DMS53 (cell line): Measurements from ENCODE around the gene PPP1R3G.
"Not testable (repeated sequence)": the region's sequence is repeated elsewhere in the genome, so short reads cannot be mapped to it uniquely, and the experiment has no call there.

Experiments used
- DNase-seq: peaks from one replicate; lab custom pipeline; 2025; lab: John Stamatoyannopoulos, UW

The PPP1R3G gene

DNA sequence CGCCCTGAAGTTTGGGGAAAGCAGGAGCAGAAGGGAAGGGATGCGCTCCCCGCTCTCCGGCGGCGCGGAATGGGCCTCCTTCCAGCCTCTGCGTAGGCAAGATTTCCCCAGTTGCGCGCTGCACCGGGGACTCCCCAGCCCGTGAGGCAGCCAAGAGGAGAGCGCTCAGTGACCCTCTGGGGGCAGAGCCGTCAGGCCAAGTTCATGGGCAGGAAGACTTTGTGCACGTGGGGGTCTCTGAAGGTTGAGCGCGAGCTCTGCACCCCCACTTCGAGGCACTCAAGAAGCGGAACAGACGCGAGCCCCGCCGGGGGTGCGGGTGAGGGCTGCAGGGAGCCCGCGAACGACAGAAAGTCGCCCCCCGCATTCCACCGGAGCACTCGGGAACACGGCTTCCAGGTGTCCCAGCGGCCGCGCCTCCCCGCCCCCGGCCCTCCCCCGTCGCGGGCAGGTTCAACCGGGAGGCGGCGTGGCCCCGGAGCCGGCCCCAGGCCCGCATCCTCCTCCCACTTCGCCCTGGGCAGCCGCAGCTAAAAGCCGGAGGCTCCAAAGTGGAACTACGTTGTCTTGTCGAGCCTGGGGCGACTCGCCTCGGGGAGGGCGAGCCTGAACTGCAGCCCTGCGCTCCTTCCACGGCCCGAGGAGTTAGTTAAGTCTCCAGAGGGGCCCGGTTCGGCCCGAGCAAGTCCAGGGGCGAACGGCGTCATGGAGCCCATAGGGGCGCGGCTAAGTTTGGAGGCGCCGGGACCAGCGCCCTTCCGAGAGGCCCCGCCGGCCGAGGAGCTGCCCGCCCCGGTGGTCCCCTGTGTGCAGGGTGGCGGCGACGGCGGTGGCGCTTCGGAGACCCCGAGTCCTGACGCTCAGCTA is at the start of gene PPP1R3G:
Gene PPP1R3G, plus strand, starts transcription at position 561 of the 867 bp plus-strand sequence. Its CDS starts 145 bp downstream, at position 706.
- peak; percentile 71 for DNase-seq

DNA sequence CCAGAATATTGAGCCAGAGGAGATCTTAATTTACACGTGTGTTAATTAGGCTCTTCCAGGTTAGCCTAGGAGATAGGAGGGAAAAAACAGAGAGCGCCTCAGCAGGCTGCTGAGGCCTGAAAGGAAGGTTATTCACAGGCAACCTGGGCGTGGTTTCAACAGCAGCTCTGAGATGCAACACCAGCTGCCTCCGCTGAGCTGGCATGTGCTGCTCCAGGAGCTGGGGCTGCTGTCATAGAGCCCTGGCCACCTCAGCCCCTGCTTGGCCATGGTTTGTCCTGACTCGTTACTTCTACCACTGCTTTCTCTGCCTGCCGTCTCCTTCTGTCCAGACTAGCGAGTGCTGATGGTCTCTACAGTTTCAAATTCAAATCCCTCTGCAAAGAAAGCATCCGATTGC is 48.9 kb upstream of the PPP1R3G start:
- DNase-seq, result peak; percentile 65

DNA sequence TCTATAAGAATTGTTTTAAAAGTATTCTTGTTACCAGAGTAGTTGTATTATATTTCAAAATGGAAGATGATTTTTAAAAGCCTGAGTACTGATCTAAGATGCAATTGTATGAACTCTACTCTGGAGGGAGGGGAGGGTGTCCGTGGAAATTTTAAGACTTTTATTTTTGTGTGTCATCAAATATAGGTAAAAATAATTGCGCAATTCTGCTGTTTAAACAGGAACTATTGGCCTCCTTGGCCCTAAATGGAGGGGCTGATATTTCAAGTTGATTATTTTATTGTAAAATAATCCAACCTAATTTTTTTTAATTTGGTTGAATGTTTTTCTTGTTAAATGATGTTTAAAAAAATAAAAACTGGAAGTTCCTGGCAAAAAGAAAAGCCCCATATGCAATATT is 43.2 kb upstream of the PPP1R3G start:
- no peak for DNase-seq

DNA sequence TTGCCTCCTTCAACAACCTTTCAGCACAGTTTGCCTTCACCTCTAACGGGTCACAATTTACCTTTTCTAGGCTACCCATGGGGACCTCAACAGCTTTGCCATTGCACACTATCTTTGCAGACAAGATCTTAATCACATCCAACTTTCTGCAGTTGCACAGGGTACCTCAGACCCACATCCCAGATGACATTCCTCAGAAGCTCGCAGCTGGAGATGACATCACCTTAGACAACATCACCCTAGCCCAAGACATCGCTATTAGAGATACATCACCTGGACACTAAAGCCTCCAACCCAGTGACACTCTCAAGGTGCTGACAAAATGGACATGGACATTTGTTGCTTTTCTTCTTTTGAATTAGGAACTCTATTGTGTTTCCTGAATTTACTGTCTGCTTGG is 42.7 kb upstream of the PPP1R3G start:
- DNase-seq, result no peak

DNA sequence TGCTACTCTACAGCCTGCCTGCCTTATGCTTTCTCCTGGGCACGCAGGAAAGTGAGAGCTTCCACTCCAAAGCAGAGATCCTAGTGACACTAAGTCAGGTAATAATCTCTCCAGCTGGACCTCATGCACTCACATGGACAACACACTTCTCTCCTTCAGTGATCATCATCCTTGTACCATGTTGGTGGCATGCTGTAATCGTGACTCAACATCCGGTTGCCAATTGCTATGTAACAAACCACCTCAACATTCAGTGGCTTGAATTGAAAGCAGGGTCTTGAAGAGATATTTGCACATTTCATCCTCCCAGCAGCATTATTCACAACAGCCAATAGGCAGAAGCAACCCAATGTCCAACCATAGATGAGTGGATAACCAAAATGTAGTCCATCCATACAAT is 40.3 kb upstream of the PPP1R3G start:
- DNase-seq, result no peak

DNA sequence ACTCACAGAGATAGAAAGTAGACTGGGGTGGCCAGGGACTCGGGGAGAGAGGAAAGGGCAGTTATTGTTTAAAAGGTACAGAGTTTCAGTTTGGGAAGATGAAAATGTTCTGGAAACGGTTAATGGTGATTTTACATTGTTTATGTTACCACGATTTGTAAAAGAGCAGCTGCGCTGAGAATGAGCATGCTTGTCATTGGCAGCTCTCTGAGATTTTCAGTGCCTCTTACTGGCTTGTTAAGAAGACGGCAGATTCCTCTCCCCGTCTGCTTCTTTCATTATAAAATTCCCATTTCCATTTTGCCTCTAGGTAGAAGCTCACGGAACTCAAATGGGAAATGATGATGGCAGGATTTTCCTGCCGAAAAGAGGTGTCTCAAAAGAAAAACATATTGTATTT is 39.7 kb upstream of the PPP1R3G start:
- DNase-seq, result no peak

DNA sequence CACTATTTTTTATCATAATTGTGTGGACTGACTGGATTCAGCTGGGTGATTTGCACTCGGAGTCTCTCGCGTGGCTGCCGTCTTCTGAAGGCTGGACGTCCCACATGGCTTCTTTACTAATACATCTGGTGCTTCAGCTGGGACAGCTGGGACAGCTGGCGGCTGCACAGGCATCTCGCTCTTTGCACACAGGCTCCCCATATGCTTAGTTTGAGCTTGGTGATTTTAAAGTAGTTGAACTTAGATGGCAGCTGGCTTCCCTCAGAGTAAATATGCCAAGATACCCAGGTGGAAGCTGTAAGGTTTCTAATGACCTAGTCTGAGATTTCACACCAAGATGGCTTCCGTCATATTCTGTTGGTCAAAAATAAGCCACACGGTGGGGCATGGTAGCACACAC is 38.7 kb upstream of the PPP1R3G start:
- no peak for DNase-seq

DNA sequence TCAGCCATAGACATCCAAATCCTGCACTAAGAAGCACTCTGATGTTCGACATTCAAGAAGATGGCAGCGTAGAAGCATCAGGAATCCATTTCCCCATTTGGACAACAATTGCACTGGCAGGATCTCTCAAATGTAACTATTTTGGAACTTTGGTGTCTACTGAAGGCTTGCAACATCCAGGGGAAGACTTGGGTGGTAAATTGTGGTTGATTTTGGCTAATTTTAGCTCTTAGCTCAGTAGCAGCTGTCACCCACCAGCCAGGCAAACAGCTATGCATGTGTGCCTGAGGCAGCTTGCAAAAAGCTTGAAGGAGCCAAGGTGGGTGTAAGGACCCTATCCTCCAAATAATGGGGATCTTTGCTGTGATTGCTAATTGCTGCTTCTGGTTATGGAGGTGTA is 35.1 kb upstream of the PPP1R3G start:
- DNase-seq, result no peak

DNA sequence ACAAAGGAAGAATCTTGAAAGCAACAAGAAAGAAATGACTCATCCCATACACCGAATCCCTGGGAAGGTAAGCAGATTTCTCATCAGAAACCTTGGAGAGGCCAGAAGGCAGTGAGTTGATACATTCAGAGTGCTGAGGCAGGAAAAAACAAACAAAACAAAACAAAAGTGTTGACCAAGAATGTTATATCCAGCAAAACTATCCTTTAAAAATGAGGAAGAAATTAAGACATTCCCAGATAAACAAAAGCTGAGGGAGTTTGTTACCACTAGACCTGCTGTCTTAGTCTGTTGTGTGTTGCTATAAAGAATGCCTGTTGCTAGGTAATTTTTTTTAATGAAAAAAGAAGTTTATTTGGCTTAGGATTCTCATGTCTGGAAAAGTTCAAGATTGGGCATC is 33.7 kb upstream of the PPP1R3G start:
- DNase-seq, result no peak

DNA sequence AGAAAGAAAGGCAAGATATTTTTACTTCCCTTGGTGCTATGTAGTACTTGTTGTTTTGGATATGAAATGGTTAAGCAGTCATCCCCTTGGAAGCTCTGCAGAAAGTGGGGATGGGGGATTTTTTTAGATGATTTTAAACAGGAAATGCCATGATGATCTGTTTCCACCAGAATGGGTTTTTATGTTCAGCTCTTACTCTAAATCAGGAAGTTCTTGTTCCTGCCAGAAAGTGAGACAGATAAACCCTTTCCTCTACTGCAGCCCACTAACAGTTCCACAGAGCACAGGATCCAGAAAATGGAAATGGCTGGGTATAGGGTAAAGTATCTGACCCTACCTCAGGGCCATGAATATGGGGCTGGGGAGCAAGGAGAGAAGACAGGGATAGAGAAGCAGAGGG is 32.1 kb upstream of the PPP1R3G start:
- no peak for DNase-seq

DNA sequence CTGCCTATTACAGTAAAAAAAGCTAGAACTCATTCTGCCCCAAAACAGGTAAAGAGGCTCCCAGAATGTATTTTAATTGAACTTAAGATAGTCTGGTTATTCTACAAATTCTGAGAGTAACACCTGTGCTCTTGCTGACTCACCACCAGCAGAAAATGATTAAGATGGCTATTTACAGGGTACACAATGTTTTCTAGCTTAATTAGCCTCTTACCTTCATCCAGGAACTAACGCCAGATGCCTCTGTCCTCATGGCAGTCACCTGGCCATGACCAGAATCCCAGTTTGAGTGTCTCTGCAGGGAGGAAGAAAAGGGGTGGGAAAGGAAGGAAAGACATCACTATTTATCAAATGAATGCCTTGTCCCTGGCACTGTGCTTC is 31.3 kb upstream of the PPP1R3G start:
- peak; percentile 66 for DNase-seq

DNA sequence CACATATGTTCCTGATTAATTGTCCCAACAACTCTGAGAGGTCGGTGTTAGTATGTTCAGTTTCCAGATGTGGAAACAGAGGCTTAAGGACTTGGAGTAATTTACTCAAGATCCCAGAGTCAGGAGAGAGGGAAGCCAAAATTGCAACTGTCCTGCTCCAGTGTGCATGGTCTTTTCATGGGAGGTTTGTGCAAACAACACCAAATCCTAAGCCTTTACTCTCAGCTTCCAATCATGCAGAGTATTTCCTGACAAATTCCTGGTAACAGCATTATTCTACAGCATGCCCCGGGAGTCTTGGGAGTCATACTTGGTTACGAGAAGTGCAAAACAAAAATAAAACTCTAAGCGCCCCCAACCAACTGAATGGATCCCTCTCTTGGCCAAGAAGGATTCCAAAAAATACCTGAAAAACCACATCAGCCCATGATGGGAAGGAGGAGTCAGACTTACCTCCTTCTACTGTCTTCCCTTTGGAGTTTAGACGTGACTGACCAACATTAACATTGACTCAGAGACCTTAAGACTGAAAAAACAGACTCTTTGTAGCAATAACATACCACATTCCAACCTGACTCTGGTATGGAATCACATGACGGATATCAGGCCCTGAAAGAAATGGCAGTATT is 30.8 kb upstream of the PPP1R3G start:
- no peak for DNase-seq

DNA sequence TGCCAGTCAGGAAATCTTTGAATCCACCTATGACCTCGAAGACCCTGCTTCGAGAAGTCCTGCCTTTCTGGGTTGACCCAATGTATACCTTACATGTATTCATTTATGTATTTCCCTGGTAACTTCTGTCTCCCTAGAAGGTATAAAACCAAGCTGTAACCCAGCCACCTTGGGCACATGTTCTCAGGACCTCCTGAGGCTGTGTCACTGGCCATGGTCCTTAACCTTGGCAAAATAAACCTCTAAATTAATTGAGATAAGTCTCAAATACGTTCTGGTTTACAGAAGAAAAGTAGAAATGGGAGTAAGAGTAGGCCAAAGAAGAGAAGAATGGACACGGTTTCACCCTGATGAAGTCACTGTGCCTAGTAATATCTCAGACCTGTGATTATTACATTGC is 30.0 kb upstream of the PPP1R3G start:
- no peak for DNase-seq

DNA sequence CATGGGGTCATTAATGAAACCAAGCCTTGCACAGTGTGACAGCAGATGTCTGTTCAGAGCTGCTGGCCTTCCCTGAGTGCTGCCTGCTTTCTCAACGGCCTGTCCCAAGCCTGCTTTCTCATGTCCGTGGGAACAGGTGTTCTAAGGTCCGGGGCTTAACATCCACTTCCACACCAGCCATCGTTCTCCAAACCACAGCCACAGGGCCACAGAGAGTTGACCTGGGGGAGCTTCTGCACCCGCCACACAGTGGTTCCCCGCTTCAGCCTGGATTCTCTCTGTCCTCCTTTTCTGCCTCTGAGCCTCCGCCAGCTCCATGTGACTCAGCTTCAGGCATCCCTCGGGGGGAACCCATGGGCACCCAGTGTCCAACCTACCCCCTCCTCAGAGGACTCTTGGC is 26.9 kb upstream of the PPP1R3G start:
- no peak for DNase-seq

DNA sequence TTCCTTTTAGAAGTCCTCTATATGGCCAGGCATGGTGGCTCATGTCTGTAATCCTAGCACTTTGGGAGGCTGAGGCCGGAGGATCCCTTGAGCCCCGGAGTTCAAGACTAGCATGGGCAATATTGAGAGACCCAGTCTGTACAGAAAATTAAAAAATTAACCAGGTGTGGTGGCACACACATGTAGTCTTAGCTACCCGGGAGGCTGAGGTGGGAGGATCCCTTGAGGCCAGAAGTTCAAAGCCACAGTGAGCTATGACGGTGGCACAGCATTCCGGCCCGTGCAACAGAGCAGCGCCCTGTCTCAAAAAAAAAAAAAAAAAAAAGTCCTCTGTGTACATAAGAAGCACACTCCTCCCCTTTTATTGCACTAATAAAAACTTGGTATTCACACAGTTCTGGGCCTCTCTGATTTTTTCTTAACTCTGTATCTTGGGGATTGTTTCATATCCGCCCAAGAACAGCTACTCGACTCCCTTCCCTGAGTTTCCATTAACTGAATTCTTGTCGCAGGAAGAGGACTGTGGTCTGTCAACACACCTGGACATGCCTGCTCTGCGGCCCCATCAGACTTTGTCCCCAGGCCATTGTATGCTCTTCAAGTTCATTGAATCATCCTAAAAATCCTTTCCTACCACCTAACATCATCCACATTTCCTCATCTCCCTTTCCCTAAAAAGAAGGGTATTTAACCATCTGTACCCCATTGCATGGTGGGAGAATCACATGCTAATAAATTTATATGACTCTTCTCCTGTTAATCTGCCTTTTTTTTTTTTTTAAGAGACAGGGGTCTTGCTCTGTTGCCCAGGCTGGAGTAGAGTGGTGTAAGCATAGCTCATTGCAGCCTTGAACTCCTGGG is 25.9 kb upstream of the PPP1R3G start:
- peak; percentile 20 for DNase-seq

DNA sequence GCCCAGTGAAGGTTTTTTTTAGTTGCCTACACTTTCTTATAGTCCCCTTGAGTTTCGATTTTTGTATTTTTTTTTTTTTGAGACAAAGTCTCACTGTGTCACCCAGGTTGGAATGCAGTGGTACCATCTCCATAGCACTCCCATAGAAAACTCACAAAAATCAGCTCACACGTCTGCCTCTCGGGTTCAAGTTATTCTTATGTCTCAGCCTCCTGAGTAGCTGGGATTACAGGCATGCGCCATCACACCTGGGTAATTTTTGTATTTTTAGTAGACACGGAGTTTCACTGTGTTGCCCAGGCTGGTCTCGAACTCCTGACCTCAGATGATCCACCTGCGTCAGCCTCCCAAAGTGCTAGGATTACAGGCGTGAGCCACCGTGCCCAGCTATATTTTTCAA is 24.7 kb upstream of the PPP1R3G start:
- not testable (repeated sequence) for DNase-seq

DNA sequence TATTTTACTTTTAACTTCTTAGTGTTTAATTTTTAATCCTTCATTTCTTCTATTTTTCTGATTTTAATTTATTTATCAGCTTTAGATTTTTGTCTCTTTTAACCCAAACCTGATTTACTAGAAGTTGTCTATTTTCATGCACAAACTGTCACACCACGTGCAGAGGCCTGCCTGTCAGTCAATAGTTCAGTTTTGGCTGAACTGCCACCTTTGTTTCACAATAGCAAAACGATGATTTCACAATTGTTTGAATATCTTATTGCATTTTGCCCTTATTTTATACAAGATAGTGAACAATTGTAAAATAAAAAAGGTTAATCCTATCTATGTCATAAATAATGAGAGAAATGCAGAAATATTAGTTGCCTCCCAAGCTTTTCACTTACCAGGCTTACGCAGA is 24.0 kb upstream of the PPP1R3G start:
- DNase-seq, result no peak

DNA sequence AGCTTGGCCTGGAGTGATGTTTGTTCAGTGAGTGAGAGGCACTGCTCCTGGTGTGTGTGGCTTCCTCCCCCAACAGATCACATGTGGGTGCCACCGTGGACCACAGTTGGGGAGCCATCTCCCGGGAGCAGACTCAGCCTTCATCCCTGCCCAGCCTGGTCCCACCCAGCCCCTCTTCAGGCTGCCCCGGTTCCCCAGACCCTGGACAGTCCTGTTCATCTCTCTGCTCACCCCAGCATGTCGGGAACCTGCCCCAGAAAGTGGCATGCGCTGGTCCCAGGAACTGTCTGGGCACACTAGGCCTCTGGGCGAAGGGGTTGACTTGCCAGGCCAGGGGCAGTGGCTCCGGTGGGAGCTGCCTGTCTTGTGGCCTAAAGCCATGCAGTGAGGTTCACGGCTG is 21.5 kb upstream of the PPP1R3G start:
- no peak for DNase-seq

DNA sequence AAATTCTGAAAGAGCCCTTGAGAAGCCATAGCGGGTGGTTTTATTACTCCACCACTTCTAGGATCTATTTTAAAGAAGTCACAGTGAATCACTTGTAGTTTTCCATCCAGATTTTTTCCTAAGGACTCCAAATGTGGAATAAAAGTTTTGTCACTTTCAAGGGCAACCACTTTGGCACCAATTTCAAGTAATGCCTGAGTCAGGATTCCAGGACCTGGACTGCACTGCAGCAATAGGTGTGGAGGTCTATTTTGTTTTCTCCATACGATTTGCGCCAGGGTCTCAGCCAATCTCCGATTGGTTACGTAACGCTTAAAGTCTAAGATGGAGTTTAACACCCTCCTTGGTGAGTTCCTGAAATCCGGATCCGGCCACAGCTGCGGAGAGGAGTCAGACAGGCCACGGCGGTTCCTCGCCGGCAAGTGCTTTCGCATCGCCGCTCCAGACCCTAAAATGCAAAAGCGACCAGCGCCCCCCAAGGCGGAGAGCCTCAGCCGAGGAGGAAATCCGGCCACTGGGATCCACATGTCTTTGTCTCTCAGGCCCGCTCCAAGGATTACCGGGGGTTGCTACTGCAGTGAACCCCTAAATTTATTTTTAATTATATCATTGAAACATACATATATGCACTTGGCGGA is 18.6 kb upstream of the PPP1R3G start:
- DNase-seq, result no peak

DNA sequence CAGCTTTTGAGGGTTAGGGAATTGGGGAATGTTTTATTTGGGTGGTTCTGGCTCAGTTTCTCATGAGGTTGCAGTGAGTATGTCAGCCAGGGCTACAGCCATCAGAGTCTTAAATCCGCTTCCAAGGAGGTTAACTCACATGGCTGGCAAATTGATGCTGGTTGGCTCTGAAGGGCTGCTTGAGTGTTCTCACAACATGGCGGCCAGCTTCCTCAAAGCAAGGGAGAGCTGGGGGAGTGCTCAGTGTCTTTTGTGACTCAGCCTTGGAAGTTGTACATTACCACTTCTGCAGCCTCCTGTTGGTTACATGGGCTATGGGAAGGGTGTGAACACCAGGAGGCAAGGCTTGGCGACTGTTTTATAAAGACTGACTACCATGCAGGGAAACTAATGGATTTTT is 17.8 kb upstream of the PPP1R3G start:
- DNase-seq, result peak; percentile 20

DNA sequence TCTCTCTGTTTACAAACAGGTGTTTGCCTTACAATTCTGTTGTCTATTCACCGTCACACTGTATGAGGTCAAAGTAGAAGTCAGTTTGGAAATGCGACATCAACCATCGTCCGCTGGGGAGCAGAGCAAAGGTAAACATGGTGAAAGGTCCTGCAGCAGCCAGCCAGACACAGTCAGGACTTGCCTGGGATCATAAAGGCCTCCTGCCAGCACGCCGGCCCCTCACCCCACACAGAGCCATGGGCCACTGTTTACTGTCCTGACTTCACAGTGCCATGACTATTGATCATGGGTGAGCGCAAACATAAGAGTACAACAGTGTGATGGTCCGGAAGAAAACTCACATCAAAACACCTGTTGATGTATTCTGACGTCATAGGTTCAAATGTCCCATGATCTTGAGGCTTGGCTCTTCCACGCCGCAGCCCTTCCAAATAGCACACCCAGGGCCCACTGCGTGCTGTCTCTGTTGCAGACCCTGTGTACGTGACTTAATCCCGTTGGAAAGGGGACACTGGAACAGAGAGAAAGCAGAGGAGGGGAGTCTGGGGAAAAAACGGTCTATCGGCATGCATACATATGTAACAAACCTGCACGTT is 16.9 kb upstream of the PPP1R3G start:
- DNase-seq, result peak; percentile 91

DNA sequence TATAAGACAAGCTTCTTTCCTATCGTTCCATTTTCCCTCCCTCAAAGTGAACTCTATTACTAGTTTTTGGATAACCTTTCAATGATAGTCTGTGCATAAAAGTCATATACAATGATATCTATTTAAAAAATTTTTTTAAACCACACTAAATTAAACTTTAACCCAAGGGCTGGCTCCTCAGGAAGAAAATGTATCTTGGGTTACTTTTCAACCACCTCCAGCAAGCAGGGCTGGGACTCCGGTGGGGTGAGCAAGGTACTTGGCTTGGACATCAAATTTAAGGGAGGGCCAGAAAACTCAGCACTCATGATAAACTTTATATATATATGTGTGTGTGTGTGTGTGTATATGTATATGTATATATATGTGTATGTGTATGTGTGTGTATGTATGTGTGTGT is 13.9 kb upstream of the PPP1R3G start:
- DNase-seq, result no peak
